ENCODE results near the gene MAP3K2. TPM values are rescaled to one million over a fixed set of nuclear protein-coding genes. Genes with fewer than 3 reads are reported as not detected.

Gene MAP3K2
- total and polyA plus RNA-seq, 11 donors, result 4.0 to 37.6 (median 22.1) TPM

DNA sequence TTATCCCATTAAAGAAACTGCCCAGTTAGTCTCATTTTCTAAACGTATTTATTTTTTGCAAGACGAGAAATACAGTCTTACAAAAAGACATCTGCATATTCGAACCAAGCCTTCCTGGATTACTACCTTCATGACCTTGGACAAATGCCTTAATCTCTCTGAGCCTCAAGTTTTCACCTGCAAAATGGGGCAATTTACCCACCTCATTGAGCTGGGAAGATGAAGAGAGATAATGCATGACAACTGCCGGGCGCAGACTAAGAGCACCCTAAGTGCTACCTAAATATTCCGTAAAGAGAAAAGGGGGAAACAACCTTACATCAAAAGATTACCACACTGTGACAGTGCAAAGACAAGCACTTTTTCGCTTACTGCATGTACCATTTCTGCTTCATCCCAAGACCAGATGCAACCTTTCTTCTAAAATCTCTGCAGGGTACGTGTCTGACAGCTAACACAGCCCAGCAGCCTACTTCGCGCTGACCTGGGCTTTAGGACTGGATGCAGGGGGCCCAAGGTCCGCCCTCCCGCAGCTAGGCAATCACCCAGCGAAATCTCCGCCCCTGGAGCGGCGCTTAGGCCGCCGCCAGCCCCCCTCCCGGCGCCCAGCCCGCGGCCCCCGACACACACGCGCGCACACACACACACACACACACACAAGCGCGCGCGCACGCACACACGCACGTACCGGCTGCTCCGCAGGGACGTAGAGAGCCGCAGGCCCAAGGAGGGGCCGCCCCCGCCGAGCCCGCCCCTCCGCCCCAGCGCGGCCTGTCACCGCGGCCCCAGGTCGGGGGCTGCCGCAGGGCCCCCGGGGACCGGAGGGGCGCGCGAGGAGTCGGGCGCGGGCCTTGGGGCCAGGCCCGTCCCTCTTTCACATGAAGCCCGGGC, 766 bp downstream of the MAP3K2 start:
- 0 to 1% (median 1%) methylated on average over 19 to 58 of the region's 58 CpGs for WGBS, 4 donors
- H3K27me3 ChIP-seq, result no peaks in the 10 kb centered on the region
- TF ChIP-seq, protein P1, sequence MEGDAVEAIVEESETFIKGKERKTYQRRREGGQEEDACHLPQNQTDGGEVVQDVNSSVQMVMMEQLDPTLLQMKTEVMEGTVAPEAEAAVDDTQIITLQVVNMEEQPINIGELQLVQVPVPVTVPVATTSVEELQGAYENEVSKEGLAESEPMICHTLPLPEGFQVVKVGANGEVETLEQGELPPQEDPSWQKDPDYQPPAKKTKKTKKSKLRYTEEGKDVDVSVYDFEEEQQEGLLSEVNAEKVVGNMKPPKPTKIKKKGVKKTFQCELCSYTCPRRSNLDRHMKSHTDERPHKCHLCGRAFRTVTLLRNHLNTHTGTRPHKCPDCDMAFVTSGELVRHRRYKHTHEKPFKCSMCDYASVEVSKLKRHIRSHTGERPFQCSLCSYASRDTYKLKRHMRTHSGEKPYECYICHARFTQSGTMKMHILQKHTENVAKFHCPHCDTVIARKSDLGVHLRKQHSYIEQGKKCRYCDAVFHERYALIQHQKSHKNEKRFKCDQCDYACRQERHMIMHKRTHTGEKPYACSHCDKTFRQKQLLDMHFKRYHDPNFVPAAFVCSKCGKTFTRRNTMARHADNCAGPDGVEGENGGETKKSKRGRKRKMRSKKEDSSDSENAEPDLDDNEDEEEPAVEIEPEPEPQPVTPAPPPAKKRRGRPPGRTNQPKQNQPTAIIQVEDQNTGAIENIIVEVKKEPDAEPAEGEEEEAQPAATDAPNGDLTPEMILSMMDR (IDR thresholded peaks at IDR 0.05), result no peak
- no peak for TF ChIP-seq POLR2A (IDR thresholded peaks at IDR 0.05)
- peaks cover 0 to 66% (median 40%) of the 10 kb centered on the region in 12 donors for H3K4me1 ChIP-seq
- H3K4me3 ChIP-seq, result peak overlapping the region; percentile 82 to 100 (median 99)
- H3K27ac ChIP-seq, result peak overlapping the region; percentile 100
- no peaks in the 10 kb centered on the region for H3K9me3 ChIP-seq
- ATAC-seq (peak; percentile 62 to 91 (median 84)), DNase-seq (peak; percentile 87 to 93 (median 88))
- no peaks in the 10 kb centered on the region for H3K36me3 ChIP-seq
- intact Hi-C loops (cut with DNase I), result no loop called here

GRCh38 chr2:127386246-127386645, 1.5 kb downstream of the MAP3K2 start:
- H3K4me3 ChIP-seq, result peak overlapping the region in 10 of 12 donors; percentile 82 to 100 (median 98)
- 56 to 81% (median 66%) methylated on average over 4 of the region's 4 CpGs for WGBS, 4 donors
- H3K36me3 ChIP-seq, result no peaks in the 10 kb centered on the region
- DNase-seq, result no peak
- TF ChIP-seq, protein P1 (IDR thresholded peaks at IDR 0.05), result no peak
- no peak for TF ChIP-seq POLR2A (IDR thresholded peaks at IDR 0.05)
- no peaks in the 10 kb centered on the region for H3K9me3 ChIP-seq
- H3K27ac ChIP-seq, result peak overlapping the region in 11 of 12 donors; percentile 10 to 100 (median 100)
- intact Hi-C loops (cut with DNase I), result no loop called here
- ATAC-seq, result no peak
- peaks cover 0 to 71% (median 48%) of the 10 kb centered on the region in 12 donors for H3K4me1 ChIP-seq
- no peaks in the 10 kb centered on the region for H3K27me3 ChIP-seq

DNA sequence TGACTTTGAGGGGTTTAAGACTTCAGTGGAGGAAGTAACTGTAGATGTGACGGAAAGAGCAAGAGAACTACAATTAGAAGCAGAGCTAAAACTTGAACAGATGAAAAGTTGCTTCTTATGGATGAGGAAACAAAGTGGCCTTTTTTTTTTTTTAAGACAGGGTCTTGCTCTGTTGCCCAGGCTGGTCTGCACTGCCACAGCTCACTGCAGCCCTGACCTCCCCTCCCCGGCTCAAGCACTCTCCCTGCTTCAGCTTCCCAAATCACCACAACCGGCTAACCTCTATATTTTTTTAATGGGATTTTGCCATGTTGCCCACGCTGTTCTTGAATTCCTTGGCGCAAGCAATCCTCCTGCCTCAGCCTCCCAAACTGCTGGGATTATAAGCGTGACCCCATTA, 3.2 kb downstream of the MAP3K2 start:
- Histone ChIP-seq H3K27ac (peak overlapping the region in 1 of 12 donors; percentile 18), H3K4me3 (no peak overlapping the region)

More for the DNA sequence above, 3.2 kb downstream of the MAP3K2 start:
- no peaks in the 10 kb centered on the region for H3K36me3 ChIP-seq
- peaks cover 6 to 74% (median 60%) of the 10 kb centered on the region in 12 donors for H3K4me1 ChIP-seq
- TF ChIP-seq, protein P1 (IDR thresholded peaks at IDR 0.05), result no peak
- TF ChIP-seq POLR2A (IDR thresholded peaks at IDR 0.05), result no peak
- H3K27me3 ChIP-seq, result no peaks in the 10 kb centered on the region
- DNase-seq (no peak), ATAC-seq (no peak)
- no peaks in the 10 kb centered on the region for H3K9me3 ChIP-seq
- intact Hi-C loops (cut with DNase I), result loop anchor here in 1 of 10 donors (5.0 kb wide), 1 partner anchor 143 kb away; the partner anchor contains the start of gene IWS1
- WGBS, 4 donors, result 93 to 94% (median 93%) methylated on average over 6 of the region's 6 CpGs
